HS-5 (cell line): ENCODE results near the gene TRPV3.
"Not testable (repeated sequence)": the region's sequence is repeated elsewhere in the genome, so short reads cannot be mapped to it uniquely, and the experiment has no call there.

Source experiments
- DNase-seq: peaks from one replicate; pipeline ENCODE4 v3.0.0-alpha.2; 2012; ENCODE audit warnings: low read depth

Gene TRPV3

GRCh38 chr17:3472137-3472536, 85.5 kb downstream of the TRPV3 start:
- DNase-seq, result no peak

GRCh38 chr17:3471599-3471998, 86.0 kb downstream of the TRPV3 start, which contains the start of gene SPATA22:
Gene SPATA22 (minus strand): TSS chr17:3471819. CDS start chr17:3469325, 2,494 bp downstream.
- DNase-seq, result no peak

GRCh38 chr17:3469529-3469928, 88.1 kb downstream of the TRPV3 start:
- no peak for DNase-seq

GRCh38 chr17:3466355-3466754, 91.3 kb downstream of the TRPV3 start:
- DNase-seq, result not testable (repeated sequence)
